ENCODE data around the gene NCKAP5.

NCKAP5 gene

GRCh38 chr2:133293544-133294353 is 274.5 kb downstream of the NCKAP5 start:
- H3K36me3 Mint-ChIP-seq (ENCODE audit: low read depth), result no peaks in the 10 kb centered on the region
- no peak for DNase-seq (ENCODE audit: low spot score)

GRCh38 chr2:133292259-133292658 is 276.0 kb downstream of the NCKAP5 start:
- no peaks in the 10 kb centered on the region for H3K36me3 Mint-ChIP-seq (ENCODE audit: low read depth)
- H3K9me3 Mint-ChIP-seq, result no peaks in the 10 kb centered on the region
- H3K27ac Mint-ChIP-seq, result no peak overlapping the region
- DNase-seq (ENCODE audit: low spot score), result no peak
- H3K27me3 Mint-ChIP-seq (ENCODE audit: low read depth), result no peaks in the 10 kb centered on the region
- H3K4me3 Mint-ChIP-seq, result no peak overlapping the region
- no peaks in the 10 kb centered on the region for H3K4me1 Mint-ChIP-seq (ENCODE audit: low read depth)

More at GRCh38 chr2:133293544-133294353, 274.5 kb downstream of the NCKAP5 start:
- Mint-ChIP-seq H3K27ac (no peak overlapping the region), H3K4me1 (ENCODE audit: low read depth) (no peaks in the 10 kb centered on the region), H3K9me3 (no peaks in the 10 kb centered on the region), H3K4me3 (no peak overlapping the region), H3K27me3 (ENCODE audit: low read depth) (no peaks in the 10 kb centered on the region)

- H3K4me1 Mint-ChIP-seq (ENCODE audit: low read depth), result no peaks in the 10 kb centered on the region
- H3K27me3 Mint-ChIP-seq (ENCODE audit: low read depth), result no peaks in the 10 kb centered on the region
- H3K4me3 Mint-ChIP-seq, result no peak overlapping the region
- no peak overlapping the region for H3K27ac Mint-ChIP-seq
- no peak for DNase-seq (ENCODE audit: low spot score)
- no peaks in the 10 kb centered on the region for H3K36me3 Mint-ChIP-seq (ENCODE audit: low read depth)
- H3K9me3 Mint-ChIP-seq, result no peaks in the 10 kb centered on the region
Observed at GRCh38 chr2:133287709-133288108, 280.6 kb downstream of the NCKAP5 start.

- Mint-ChIP-seq H3K9me3 (no peaks in the 10 kb centered on the region), H3K4me1 (ENCODE audit: low read depth) (no peaks in the 10 kb centered on the region), H3K27me3 (ENCODE audit: low read depth) (no peaks in the 10 kb centered on the region), H3K27ac (no peak overlapping the region), H3K4me3 (no peak overlapping the region), H3K36me3 (ENCODE audit: low read depth) (no peaks in the 10 kb centered on the region)
- DNase-seq (ENCODE audit: low spot score), result no peak
Observed at GRCh38 chr2:133286326-133286922, 281.8 kb downstream of the NCKAP5 start.

GRCh38 chr2:133273031-133273430 is 295.2 kb downstream of the NCKAP5 start:
- no peak for DNase-seq (ENCODE audit: low spot score)
- H3K4me1 Mint-ChIP-seq (ENCODE audit: low read depth), result no peaks in the 10 kb centered on the region
- H3K4me3 Mint-ChIP-seq, result no peak overlapping the region
- peaks cover 5% of the 10 kb centered on the region for H3K9me3 Mint-ChIP-seq
- no peaks in the 10 kb centered on the region for H3K27me3 Mint-ChIP-seq (ENCODE audit: low read depth)
- no peak overlapping the region for H3K27ac Mint-ChIP-seq
- H3K36me3 Mint-ChIP-seq (ENCODE audit: low read depth), result no peaks in the 10 kb centered on the region

- H3K36me3 Mint-ChIP-seq (ENCODE audit: low read depth), result no peaks in the 10 kb centered on the region
- peaks cover 4% of the 10 kb centered on the region for H3K9me3 Mint-ChIP-seq
- no peak overlapping the region for H3K4me3 Mint-ChIP-seq
- no peaks in the 10 kb centered on the region for H3K27me3 Mint-ChIP-seq (ENCODE audit: low read depth)
- DNase-seq (ENCODE audit: low spot score), result no peak
- no peak overlapping the region for H3K27ac Mint-ChIP-seq
- H3K4me1 Mint-ChIP-seq (ENCODE audit: low read depth), result no peaks in the 10 kb centered on the region
Observed at GRCh38 chr2:133271105-133271504, 297.2 kb downstream of the NCKAP5 start.

- no peak overlapping the region for H3K4me3 Mint-ChIP-seq
- no peak for DNase-seq (ENCODE audit: low spot score)
- H3K4me1 Mint-ChIP-seq (ENCODE audit: low read depth), result no peaks in the 10 kb centered on the region
- no peaks in the 10 kb centered on the region for H3K27me3 Mint-ChIP-seq (ENCODE audit: low read depth)
- no peak overlapping the region for H3K27ac Mint-ChIP-seq
- no peaks in the 10 kb centered on the region for H3K9me3 Mint-ChIP-seq
- no peaks in the 10 kb centered on the region for H3K36me3 Mint-ChIP-seq (ENCODE audit: low read depth)
Observed at GRCh38 chr2:133270550-133270949, 297.7 kb downstream of the NCKAP5 start.

GRCh38 chr2:133266926-133267590 is 301.2 kb downstream of the NCKAP5 start:
- Mint-ChIP-seq H3K4me1 (ENCODE audit: low read depth) (no peaks in the 10 kb centered on the region), H3K36me3 (ENCODE audit: low read depth) (no peaks in the 10 kb centered on the region), H3K27ac (no peak overlapping the region), H3K4me3 (no peak overlapping the region), H3K27me3 (ENCODE audit: low read depth) (peaks cover 4% of the 10 kb centered on the region), H3K9me3 (no peaks in the 10 kb centered on the region)
- no peak for DNase-seq (ENCODE audit: low spot score)

- DNase-seq (ENCODE audit: low spot score), result no peak
- Mint-ChIP-seq H3K36me3 (ENCODE audit: low read depth) (no peaks in the 10 kb centered on the region), H3K4me3 (no peak overlapping the region), H3K27ac (no peak overlapping the region), H3K4me1 (ENCODE audit: low read depth) (no peaks in the 10 kb centered on the region), H3K27me3 (ENCODE audit: low read depth) (peaks cover 4% of the 10 kb centered on the region), H3K9me3 (no peaks in the 10 kb centered on the region)
Observed at GRCh38 chr2:133266041-133266925, 302.0 kb downstream of the NCKAP5 start.

- Mint-ChIP-seq H3K27ac (no peak overlapping the region), H3K9me3 (no peaks in the 10 kb centered on the region), H3K36me3 (ENCODE audit: low read depth) (no peaks in the 10 kb centered on the region), H3K27me3 (ENCODE audit: low read depth) (peaks cover 4% of the 10 kb centered on the region), H3K4me1 (ENCODE audit: low read depth) (no peaks in the 10 kb centered on the region), H3K4me3 (no peak overlapping the region)
- no peak for DNase-seq (ENCODE audit: low spot score)
Observed at GRCh38 chr2:133265432-133265949, 302.8 kb downstream of the NCKAP5 start.

- H3K4me1 Mint-ChIP-seq (ENCODE audit: low read depth), result no peaks in the 10 kb centered on the region
- no peaks in the 10 kb centered on the region for H3K9me3 Mint-ChIP-seq
Observed at GRCh38 chr2:133264989-133265401, 303.3 kb downstream of the NCKAP5 start.

GRCh38 chr2:133262893-133263292 is 305.4 kb downstream of the NCKAP5 start:
- no peak for DNase-seq (ENCODE audit: low spot score)

More at GRCh38 chr2:133264989-133265401, 303.3 kb downstream of the NCKAP5 start:
- Mint-ChIP-seq H3K4me3 (no peak overlapping the region), H3K27ac (no peak overlapping the region), H3K36me3 (ENCODE audit: low read depth) (no peaks in the 10 kb centered on the region), H3K27me3 (ENCODE audit: low read depth) (peaks cover 4% of the 10 kb centered on the region)
- DNase-seq (ENCODE audit: low spot score), result no peak

GRCh38 chr2:133255360-133255759 is 312.9 kb downstream of the NCKAP5 start:
- Mint-ChIP-seq H3K4me3 (no peak overlapping the region), H3K27me3 (ENCODE audit: low read depth) (no peaks in the 10 kb centered on the region), H3K9me3 (no peaks in the 10 kb centered on the region), H3K27ac (no peak overlapping the region), H3K4me1 (ENCODE audit: low read depth) (no peaks in the 10 kb centered on the region), H3K36me3 (ENCODE audit: low read depth) (no peaks in the 10 kb centered on the region)
- no peak for DNase-seq (ENCODE audit: low spot score)

More at GRCh38 chr2:133262893-133263292, 305.4 kb downstream of the NCKAP5 start:
- Mint-ChIP-seq H3K4me1 (ENCODE audit: low read depth) (no peaks in the 10 kb centered on the region), H3K9me3 (no peaks in the 10 kb centered on the region), H3K36me3 (ENCODE audit: low read depth) (no peaks in the 10 kb centered on the region), H3K27me3 (ENCODE audit: low read depth) (peaks cover 4% of the 10 kb centered on the region), H3K4me3 (no peak overlapping the region), H3K27ac (no peak overlapping the region)
